HG03135 (cell line): ENCODE measurements around the gene RHBDF1.

Experiments
- ATAC-seq: cut with Tn5 transposase; IDR thresholded peaks from one replicate; pipeline ENCODE4 v1.9.1; 2021; ENCODE audit warnings: mild to moderate bottlenecking, moderate library complexity; ENCODE audit not compliant: unreplicated experiment

The RHBDF1 gene

GRCh38 chr16:74747-75334 is 2.4 kb upstream of the RHBDF1 start:
- no peak for ATAC-seq

- no peak for ATAC-seq
Measured at GRCh38 chr16:74051-74746, 1.8 kb upstream of the RHBDF1 start.

GRCh38 chr16:71540-72401 is 660 bp downstream of the RHBDF1 start:
- no peak for ATAC-seq

GRCh38 chr16:71210-71539 is 1.3 kb downstream of the RHBDF1 start:
- ATAC-seq: no peak

- no peak for ATAC-seq
Measured at GRCh38 chr16:69181-69580, 3.2 kb downstream of the RHBDF1 start.

GRCh38 chr16:67884-68789 is 4.3 kb downstream of the RHBDF1 start:
- ATAC-seq: no peak

- ATAC-seq: no peak
Measured at GRCh38 chr16:67183-67791, 5.1 kb downstream of the RHBDF1 start.

GRCh38 chr16:66309-67182 is 5.9 kb downstream of the RHBDF1 start:
- no peak for ATAC-seq

GRCh38 chr16:65745-66144 is 6.7 kb downstream of the RHBDF1 start:
- ATAC-seq: no peak

GRCh38 chr16:64914-65255 is 7.5 kb downstream of the RHBDF1 start:
- no peak for ATAC-seq

GRCh38 chr16:63998-64913 is 8.2 kb downstream of the RHBDF1 start:
- no peak for ATAC-seq

GRCh38 chr16:63466-63865 is 9.0 kb downstream of the RHBDF1 start:
- ATAC-seq: no peak

- no peak for ATAC-seq
Measured at GRCh38 chr16:62968-63391, 9.5 kb downstream of the RHBDF1 start.

GRCh38 chr16:62283-62967 is 10.0 kb downstream of the RHBDF1 start:
- ATAC-seq: no peak

GRCh38 chr16:61879-62281 is 10.6 kb downstream of the RHBDF1 start:
- ATAC-seq: no peak

- no peak for ATAC-seq
Measured at GRCh38 chr16:60929-61878, 11.2 kb downstream of the RHBDF1 start.

- ATAC-seq: no peak
Measured at GRCh38 chr16:60166-60565, 12.3 kb downstream of the RHBDF1 start.
